ENCODE measurements around the gene TDRD5.

DNA sequence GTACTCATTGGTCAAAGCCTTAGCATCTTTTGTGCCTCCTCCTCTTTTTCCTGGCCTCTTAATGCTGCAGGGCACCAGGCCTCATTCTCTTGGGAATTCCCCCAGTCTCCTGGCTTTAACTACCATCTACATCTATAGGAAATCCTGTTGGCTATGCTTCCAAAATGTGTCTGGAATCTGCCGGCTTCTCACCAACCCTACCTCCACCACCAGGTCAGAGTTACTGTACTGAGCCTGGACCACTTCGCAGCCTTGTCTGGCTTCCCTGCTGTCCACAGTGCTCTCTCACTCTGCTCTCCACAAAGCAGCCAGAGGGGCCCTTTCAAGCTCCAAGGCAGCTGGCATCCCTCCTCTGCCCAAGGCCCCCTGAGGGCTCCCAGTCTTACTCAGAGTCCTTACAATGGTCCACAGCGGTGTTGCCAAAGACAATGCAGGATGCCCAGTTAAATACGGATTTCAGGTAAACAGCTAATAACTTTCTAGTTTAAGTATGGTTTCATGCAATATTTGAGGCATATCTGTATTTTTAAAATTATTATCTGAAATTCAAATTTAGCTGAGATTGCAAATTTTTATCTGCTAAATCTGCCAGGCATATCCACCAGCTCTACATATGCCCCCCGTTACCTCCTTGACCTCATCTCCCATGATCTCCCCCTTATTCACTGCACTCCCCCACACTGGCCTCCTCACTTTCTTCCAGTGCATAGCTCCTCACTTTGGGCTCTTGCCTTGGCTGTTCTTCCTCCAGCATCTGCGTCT, 117.0 kb downstream of the TDRD5 start:
- no peak for TF ChIP-seq POLR2AphosphoS5 (IDR thresholded peaks at IDR 0.05)
- TF ChIP-seq, protein P1, sequence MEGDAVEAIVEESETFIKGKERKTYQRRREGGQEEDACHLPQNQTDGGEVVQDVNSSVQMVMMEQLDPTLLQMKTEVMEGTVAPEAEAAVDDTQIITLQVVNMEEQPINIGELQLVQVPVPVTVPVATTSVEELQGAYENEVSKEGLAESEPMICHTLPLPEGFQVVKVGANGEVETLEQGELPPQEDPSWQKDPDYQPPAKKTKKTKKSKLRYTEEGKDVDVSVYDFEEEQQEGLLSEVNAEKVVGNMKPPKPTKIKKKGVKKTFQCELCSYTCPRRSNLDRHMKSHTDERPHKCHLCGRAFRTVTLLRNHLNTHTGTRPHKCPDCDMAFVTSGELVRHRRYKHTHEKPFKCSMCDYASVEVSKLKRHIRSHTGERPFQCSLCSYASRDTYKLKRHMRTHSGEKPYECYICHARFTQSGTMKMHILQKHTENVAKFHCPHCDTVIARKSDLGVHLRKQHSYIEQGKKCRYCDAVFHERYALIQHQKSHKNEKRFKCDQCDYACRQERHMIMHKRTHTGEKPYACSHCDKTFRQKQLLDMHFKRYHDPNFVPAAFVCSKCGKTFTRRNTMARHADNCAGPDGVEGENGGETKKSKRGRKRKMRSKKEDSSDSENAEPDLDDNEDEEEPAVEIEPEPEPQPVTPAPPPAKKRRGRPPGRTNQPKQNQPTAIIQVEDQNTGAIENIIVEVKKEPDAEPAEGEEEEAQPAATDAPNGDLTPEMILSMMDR (IDR thresholded peaks at IDR 0.05 in 8 of 11, conservative IDR thresholded peaks at IDR 0.05 in 3 of 11): no peak
- no peak for TF ChIP-seq POLR2A (IDR thresholded peaks at IDR 0.05)
